GM13977 (cell line): Measurements from ENCODE around the gene CTIF.

Experiments used
- DNase-seq: peaks from one replicate; pipeline ENCODE4 v3.0.0; 2012; ENCODE audit warnings: low spot score
- CTCF ChIP-seq: IDR thresholded peaks from 2 replicates; pipeline ENCODE4 v1.5.1; 2012; ENCODE audit warnings: mild to moderate bottlenecking, control low read depth; ENCODE audit not compliant: insufficient read depth; ENCODE audit errors: extremely low read depth, missing control alignments
- in situ Hi-C: fragments of 300-500 bp; cut with MboI; formaldehyde crosslinking; loops from one replicate; pipeline ENCODE4 v1.12.0; 2022; ENCODE audit warnings: low sequenced_read_pairs, low pct_unique_long_range_greater_than_20kb, mixed read lengths, inconsistent platforms; ENCODE audit not compliant: unreplicated experiment

CTIF gene

DNA sequence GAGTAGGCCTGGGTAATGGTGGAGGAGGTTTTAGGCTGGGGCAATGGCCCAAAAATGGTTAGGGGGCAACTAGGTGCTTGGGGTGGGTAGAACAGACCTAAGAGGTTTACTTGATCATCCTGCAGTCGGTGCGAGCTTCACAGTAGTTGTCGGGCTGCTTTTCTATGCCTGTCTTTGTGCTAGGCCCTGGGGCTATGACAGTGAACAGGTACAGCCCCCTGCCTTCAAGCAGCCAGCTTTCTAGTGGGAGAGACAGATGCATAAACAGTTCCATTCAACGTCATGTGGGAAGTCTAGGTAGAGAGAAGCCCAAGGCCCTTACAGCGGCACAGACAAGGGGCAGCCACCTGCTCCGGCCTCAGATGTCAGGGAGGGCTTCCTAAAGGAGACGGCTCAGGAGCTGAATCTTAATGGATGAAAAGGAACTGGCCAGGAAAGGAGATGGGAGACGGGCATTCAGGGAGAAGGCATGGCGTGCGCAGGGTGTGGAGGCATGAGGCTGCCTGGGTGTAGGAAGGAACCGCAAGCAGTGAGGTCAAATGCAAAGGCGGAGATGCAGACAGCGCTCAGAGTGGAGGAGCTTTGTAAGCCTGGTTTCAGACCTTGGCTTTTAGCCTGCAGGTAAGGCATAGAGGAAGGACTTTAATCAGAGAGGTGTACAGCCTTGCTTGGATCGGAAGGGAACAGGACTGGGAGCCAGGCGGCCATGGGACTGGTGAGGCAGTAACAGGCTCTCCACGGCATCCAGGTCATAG, 6.0 kb downstream of the CTIF start:
- no peak for DNase-seq
- in situ Hi-C loops = no loop called here
- no peak for TF ChIP-seq CTCF

DNA sequence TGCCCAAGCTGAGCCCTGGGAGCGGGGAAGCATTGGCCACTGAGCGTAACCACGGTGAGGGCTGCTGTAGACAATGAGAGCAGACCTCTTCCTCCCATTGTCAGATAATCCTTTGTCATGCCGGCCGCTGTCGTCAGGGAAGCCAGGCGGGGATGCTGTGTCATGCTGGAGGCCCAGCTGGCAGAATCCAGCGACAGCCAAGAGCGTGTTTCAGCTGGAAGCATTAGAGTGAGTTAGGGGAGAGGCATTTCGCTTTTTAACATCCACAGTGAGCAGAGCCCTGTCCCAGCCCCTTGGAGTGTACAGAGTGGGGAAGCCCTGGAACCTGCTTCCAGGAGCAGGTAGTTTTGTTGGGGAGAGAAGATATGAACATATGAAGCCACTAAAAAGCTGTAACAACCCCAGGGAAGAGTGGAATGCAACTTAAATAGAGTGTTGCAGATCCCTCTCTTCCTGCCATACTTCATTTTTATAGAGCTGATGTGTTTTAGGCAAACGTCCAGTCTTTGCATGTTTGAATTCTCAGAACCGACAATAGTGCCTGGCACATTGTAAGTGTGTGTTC, 7.0 kb downstream of the CTIF start:
- no peak for TF ChIP-seq CTCF
- in situ Hi-C loops = no loop called here
- DNase-seq = no peak

DNA sequence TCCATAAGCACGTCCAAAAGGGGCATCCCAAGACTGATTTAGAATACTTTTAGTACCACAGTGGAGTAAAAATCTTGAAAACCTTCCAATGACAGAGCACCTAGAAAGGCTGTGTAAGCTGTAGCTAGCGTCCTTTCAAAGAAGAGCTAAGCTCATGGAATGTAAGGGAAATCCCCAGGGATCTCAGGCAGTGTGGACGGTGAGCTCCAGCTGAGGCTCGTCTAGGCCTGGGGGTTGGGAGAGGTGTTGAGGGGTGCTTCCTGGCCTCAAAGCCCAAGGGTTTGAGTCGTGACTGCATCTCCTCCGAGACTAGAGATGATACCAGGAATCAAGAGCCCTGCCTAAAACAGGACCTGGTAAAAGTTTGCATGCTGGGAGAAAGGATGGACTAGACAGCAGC, 7.6 kb downstream of the CTIF start:
- TF ChIP-seq CTCF = no peak
- no peak for DNase-seq
- in situ Hi-C loops = no loop called here

DNA sequence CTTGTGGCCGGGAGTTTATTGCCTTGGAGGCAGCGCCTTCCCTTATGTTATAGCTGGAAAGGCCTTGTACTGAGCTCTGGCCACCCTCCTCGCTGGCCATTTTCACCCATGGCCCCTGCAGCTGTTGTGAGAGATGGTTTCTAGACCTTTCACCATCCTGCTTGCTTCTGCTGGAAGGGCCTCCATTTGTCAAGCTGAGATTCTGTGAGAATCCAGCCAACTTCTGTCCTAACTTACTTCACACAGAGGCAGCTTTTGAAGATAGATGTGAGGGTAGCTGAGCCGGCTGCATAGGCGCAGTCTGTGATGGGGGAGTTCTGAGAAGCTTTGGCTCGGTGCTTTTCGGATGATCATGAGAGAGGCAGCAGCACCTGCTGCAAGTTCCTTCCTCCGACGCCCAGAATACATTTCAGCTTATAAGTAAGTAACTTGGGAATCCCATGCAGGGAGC, 8.7 kb downstream of the CTIF start:
- in situ Hi-C loops = no loop called here
- TF ChIP-seq CTCF = no peak
- no peak for DNase-seq

DNA sequence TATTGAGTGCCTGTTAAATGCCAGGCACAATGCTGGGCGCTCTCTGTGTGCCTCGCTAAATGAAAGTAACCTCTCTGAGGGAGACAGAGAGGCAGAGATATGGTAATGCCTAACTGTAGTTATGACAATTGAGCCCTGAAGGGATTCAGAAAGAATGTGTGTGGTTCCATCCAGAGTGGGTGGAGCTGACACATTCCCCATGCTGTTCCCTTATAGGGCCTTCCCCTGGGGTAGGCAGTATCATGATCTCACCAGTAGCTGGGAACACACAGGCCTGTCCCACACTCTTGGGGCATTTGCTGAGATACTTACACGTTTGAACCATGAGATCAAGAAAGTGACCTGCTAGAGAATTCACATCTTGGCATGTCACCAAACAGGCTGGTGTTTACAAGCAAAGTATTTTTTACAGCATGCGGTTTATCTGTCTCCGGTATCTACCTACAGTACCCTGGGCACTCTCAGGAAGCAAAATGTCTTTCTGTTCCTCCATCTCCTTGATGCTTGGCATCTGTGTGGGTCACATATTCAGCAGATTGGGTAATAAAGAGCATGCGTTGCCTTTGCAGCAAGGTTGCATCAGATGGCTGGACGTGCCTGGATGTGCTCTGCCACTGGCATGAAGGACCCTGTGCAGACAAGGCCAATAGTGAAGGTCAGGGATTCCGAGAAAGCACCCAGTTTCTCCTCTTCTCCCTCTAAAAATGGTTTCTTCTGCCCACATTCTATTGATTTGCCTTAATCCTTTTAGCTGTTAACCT, 9.4 kb downstream of the CTIF start:
- TF ChIP-seq CTCF = no peak
- DNase-seq = no peak
- in situ Hi-C loops = no loop called here

GRCh38 chr18:48548921-48549320, 10.1 kb downstream of the CTIF start:
- no peak for DNase-seq

More at GRCh38 chr18:48548921-48549320, 10.1 kb downstream of the CTIF start:
- in situ Hi-C loops = no loop called here
- TF ChIP-seq CTCF = no peak
